ENCODE measurements around the gene BRD1.

The BRD1 gene

DNA sequence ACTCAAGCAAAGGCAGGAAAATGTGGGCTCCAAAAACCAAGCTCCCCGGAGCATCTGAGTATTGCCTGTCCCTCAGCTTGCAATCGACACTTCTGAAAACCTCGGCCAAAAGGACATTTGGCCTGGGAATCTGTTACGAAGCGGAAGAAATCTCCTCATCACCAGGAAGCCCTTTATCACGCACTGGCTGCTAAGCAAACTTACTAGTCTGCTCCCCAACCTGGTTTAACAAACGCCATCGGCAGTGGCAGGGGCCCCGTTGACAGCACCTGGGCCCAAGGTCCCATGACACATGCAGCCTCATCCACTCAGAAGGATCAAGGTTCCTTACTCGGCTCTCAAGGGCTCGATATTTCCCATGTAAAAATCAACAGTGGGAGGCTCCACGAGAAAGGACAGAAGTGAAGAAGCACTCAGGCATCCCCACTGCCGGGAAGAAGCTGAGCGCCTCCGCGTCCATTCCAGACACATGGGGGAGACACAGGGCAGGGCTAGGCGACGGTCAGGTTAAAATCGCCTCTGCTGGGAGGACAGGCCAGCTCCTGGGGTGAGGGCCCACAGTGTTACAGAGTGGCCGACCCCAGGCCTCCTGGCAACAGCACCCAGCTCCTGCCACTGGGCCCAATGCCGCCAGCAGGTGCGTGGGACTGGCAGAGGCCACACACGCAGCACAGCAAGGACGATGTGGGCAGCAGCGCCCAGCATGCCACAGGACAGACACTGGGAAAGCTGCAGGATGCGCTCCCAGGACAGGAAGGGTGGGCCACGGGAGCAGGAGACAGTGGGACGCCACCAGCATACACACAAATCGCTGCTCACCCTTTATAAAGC, 27.1 kb downstream of the BRD1 start:
- no peak for FAIRE-seq

DNA sequence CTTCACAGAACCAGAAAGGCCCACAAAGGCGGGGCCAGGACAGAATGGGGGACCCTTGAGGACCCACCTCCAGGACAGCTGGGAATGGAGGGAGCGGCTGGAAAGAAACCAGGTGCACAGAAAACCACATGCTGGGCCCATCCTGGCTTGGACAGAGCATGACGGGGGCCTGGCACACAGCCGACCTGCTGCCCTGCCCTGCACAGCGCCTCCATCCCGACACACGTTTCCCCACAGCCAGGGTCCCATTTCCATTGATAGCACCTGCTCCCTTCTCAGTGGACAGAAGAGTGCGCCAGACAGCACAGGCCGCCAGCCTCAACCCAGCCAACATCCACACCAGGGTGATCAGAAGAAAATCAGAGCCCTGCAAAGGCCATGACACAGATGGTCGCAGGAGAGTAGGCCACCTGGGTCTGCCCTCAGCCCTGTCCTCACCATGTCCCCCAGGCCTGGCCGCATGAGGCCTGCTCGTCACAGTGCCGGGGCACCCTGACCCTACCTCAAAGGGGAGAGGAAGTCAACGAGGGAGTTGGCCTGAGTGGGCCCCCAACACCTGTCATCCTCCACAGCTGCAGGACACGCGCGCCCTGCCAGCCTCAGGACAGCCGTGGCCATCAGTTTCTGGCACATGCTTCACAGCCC, 28.1 kb downstream of the BRD1 start:
- no peak for FAIRE-seq

DNA sequence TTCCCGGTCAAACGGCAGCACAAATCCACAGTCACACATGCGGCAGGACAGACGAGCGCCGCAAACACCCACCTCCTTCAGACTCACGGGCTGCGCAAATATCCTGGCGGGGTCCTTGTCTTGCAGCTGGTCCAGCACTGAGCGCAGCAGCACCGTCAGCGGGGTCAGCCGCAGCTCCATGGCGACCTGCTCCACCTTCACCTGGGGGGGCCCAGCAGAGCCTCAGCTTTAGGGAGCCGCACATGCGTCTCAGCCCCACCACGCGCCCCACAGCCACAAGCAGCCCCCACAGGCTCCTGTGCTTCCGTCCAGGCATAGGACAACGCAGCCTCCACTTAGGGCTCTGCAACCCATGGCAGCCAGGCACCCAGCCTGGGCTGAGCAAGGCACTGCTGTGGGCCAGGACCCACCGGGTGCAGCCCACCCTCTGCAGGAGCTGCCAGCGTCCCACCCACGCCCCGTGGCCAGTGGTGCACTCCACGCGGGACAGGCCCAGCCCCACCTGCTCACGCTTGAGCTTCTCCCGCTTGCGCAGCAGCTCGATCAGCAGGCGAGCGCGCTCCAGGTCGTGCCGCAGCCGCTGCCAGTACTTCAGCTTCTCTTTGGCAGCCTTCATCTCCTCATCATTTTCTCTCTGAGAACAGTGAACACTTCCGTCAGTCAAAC, 29.1 kb downstream of the BRD1 start:
- no peak for FAIRE-seq

DNA sequence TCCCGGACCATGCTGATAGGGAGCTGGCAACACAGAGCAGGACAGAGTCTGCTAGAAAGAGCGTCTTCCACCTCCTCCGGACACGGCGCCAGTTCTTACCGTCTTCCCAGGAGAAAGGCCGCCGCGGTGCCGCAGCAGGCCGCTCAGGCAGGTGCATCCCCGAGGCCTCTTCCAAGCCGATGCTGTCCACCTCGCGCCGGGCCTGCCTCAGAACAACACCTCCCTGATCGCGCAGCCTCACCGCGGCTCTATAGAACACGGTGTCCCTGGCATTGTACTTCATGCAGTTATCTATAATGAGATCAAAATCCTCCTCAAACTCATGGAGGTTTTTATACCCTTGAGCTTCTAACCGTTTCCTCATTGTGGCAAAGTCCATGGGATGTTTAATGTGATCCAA, 30.0 kb downstream of the BRD1 start:
- FAIRE-seq = no peak

DNA sequence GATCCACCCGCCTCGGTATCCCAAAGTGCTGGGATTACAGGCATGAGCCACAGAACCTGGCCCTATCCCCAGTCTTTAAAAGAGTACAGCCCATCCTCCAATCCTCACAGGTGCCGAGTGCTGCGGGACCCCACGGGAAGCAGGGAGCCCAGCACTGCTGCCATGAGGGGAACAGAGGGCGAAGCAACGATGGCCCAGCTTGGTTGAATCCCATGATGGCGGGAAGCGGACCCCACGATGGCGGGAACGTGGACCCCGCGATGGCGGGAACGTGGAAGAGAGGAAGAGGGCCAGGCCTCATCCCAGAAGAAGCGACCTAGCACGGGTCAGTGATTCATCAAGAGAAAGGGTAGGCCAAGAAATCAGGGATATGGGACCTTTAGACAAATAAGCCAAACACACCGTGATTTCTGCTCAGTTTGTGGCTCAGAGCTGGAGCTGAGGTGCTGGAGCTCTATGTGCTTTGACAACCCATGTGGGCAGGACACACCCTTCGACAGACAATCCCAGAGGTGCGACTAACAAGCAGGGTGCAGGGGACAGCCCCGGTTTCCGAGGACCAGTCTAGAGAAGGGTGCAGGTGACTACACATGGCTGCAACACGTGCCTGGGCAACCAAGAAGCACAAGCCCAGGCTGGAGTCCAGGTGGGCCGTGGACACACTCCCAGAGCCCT, 30.9 kb downstream of the BRD1 start:
- FAIRE-seq = no peak

GRCh38 chr22:49795521-49795920, 32.2 kb downstream of the BRD1 start:
- no peak for FAIRE-seq

GRCh38 chr22:49793871-49794270, 33.8 kb downstream of the BRD1 start:
- FAIRE-seq = no peak

- FAIRE-seq = no peak
These were observed 34.4 kb downstream of the BRD1 start for GRCh38 chr22:49793296-49793695.

GRCh38 chr22:49792107-49792506, 35.6 kb downstream of the BRD1 start:
- no peak for FAIRE-seq

DNA sequence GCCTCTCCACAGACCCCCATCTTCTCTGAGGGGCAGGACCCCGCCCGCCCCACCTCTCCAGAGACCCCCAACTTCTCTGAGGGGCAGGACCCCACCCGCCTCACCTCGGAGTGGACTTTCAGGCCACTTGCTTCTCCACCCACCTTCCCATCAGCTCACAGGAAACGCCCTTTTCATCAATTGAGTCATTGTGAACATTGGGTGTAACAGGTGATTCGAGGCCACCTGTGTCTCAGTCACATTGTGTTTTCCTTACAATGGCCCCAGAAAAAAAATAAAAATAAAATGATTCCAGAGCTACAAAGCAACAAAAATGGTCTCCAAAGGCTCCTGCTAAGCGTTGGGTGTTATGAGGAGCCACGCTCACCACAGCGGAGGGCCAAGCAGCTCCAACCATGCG, 36.0 kb downstream of the BRD1 start:
- no peak for FAIRE-seq

DNA sequence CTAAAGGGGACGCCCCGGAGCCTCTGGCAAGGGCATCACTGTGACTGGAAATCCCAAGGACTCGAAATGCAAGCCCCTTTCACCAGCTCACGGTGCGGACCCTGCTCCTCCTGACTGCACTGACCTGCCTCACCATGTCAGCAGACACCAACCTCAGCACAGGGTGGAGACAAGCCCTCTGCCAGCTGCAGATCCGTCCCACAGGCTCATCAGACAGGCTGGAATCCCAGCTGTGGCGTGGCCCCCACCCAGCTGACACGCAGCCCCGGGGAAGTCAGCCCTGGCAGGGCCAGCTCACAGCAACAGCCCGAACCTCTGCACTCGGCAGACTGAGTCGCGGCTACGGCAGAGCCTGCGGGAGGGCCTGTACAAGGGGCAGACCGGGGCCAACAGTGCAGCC, 36.8 kb downstream of the BRD1 start:
- FAIRE-seq = no peak

DNA sequence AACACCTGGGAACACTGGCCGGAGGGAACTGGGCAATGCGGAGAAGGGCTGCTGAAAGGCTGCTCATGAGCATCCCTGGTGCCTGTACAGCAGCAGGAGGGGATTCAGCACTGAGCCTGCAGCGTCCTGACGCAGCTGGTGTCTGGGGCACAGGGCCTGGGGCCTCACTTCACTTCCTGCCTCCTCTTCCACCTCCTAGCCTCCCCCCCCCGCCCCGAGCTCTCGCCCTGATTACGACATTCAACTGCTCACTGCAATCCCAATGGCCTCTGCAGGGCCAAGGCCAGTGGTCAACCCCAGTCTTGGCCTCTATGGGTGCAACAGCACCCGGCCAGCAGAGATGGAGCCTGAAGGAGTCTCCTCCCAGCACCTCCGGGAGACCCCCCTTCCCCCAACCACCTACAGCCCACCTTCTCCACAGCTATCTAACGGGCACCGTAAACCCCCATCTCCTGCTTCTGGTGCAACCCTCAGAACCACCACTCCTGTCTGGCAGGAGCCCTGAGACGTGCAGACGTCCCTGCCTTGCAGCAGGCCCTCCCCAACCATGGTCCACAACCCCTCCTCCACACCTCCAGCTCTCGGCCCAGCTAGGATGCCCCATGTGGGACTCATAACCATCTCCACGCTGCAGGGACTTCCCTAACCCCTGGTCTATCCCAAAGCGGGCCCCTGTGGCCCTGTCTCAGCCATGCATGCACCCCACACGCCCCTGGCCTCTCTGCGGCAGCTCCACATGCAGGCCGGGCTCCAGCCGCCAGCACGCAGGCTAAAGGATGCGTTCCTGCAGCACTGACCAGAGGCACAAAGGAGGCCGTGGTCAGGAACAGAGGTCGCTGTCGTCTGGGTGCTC, 38.2 kb downstream of the BRD1 start:
- FAIRE-seq = no peak

- no peak for FAIRE-seq
These were observed 39.2 kb downstream of the BRD1 start for GRCh38 chr22:49788504-49788903.

DNA sequence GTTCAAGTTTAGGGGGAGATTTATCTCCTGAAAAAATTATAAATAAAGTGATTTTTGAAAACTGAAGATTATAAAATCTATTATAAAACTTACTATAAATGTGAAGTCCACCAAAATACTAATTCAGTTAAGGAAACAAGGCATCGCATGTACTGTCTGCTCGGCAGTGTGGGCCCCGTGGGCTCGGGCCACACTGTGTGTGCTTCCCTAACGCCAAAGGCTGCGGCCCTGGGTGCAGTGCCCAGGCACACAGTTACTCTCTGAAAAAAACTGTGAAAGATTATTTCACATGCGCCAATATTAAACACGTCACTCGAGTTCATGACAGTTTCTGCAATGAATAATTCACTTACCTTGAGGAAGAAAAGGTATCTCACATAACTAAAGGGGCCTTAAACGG, 39.8 kb downstream of the BRD1 start:
- no peak for FAIRE-seq

DNA sequence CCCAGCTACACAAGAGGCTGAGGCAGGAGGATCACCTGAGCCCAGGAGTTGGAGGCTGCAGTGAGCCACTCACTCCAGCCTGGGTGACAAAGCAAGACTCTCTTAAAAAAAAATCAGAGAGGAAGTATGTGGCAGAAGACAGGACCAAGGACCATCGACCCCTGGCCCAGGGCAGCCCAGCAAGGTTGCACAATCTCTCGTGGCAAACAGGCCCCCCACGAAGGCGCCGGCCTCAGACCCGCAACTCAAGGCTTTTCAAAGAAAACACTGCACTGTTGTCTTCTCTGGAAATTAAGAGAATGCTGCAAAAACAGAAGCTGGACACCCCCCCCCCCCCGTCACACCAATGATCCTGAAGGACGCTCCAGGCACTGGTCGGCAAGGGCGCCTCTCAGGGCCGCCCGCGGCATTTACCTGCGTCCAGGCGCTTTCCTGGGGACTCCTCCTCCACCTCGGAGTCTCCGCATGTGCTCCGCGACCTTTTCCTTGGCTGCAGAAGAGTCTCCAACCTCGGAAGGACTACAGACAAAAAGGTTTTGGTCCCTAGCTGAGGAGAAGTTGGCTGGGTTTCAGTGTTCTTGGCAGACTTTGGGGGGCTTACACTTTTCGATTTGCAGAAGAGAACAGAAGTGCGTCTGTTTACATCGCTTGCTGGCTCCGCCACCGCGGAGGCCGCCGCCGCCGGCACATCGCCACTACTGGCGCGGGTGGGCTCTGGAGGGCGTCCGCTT, 40.5 kb downstream of the BRD1 start:
- FAIRE-seq = no peak

GRCh38 chr22:49785841-49786471, 41.7 kb downstream of the BRD1 start:
- no peak for FAIRE-seq

DNA sequence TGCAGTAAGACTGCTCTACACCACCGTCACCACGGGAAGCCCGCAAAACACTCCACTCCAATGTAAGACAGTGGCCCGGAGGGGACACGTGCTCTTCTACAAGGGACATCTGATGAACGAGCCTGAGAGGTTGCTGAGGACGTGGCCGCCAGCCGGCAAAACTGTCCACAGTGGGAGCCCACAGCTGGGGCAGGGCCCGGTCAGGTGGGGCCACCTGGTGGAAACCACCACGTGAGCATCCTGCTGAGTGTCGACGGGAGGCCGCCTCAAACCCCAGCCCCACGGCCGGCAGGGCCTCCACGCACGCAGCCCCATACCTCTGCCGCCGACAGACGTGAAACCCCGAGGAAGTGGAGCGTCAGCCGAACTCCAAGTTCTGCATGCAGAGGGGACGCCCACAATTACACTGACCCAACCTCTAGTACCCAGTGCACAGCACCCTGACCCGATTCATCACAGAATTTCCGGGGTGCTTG, 42.6 kb downstream of the BRD1 start:
- FAIRE-seq = no peak

DNA sequence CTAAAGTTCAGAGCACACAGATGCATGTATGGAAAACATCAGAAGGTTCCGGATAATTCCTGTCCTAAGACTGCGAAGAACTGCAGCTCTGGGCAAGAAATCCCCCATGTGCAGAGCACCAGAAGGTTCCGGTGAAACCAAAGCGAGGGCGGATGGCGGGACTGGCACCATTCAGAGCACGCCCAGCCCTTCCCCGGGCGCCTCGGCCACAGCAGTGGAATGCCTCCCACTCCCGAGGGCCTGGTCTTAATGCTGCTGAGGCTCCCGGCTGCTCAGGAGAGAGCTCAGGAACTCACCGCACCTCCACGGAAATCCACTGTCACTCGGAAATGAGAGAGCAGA, 43.1 kb downstream of the BRD1 start:
- no peak for FAIRE-seq

DNA sequence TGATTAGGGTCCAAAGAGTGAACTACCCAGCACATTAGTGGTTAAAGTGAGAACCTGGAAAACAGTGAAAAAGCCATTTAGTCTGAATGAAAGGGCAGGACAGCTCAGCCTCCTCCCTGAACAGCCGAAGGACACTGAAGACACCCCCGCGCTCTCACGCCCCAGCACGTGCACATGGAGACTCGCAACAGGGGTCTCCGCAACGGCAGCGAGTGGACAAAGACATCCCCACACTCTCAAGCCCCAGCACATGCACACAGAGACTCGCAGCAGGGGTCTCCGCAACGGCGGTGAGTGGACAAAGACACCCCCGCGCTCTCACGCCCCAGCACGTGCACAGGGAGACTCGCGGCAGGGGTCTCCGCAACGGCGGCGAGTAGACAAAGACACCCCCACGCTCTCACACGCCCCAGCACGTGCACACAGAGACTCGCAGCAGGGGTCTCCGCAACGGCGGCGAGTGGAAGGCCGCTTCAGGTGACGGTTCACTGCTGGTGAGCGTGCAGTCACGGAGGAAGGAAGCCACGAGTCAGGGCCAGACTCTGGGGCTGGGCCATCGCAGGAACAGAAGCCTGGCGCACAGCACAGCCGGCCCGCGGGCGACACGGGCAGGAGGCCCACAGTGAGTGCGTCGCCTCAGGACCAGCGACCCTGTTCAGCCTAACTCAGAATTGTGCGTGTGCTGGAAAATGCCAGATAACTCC, 43.6 kb downstream of the BRD1 start:
- no peak for FAIRE-seq

DNA sequence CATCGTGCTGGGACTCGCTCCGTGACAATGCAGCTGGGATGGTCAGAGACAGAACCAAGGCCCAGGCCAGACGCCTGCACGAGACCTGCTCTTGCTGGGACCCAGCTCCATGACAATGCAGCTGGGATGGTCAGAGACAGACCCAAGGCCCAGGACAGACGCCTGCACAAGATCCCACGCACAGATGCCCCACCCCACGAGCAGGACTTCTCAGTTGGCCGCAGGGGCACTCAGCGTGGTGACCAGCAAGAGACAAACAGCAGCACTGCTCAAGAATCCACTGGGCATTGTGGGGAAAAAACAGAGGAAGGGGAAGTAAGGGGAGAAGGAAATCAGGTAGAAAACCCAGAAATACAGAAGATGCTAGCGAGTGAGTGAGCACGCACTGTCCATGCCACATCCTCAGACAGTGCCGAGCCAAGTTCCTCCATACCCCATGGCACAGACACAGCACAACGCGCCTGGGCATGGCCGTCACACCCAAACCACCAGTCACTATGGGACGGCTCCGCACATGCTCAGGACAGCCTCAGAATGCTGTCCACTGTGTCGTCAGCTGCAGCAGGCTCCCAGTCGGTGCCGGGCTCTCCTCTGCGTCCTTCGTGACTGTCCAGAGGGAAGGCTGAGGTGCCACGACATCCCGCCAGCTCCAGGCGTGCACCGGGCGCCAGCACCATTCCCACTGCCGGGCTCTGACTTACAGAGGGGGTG, 44.5 kb downstream of the BRD1 start:
- no peak for FAIRE-seq

Measured in TTC549 (cell line).